WTC11 (cell line): ENCODE results near the gene ASTN2. TPM values are rescaled to one million over a fixed set of nuclear protein-coding genes. Genes with fewer than 3 reads are reported as not detected.

ENCODE experiments used
- ATAC-seq: fragments of 200-7000 bp; cut with Tn5 transposase; 2 replicates; pipeline ENCODE4 v1.10.0; 2021; ENCODE audit warnings: mild to moderate bottlenecking, moderate library complexity
- CTCF ChIA-PET: fragments of 300-600 bp; sonication (Branson Sonifier 250); formaldehyde crosslinking; loops from one replicate; lab custom pipeline; 2021; ENCODE audit warnings: antibody characterized with exemption; lab: Charles Lee
- POLR2A ChIA-PET: fragments of 350-600 bp; sonication (Branson Sonifier 250); formaldehyde crosslinking; loops from one replicate; lab custom pipeline; 2021; ENCODE audit warnings: antibody characterized with exemption; lab: Charles Lee
- DNase-seq: peaks from one replicate; pipeline ENCODE4 v3.0.0; 2021; ENCODE audit warnings: low spot score
- H3K27ac Mint-ChIP-seq: 2 replicates; pipeline ENCODE4 v1.8.0; 2021; ENCODE audit warnings: mixed read lengths
- H3K27me3 Mint-ChIP-seq: 2 replicates; pipeline ENCODE4 v1.8.0; 2021; ENCODE audit warnings: low read depth, mild to moderate bottlenecking, moderate library complexity, mixed read lengths
- H3K36me3 Mint-ChIP-seq: 2 replicates; pipeline ENCODE4 v1.8.0; 2021; ENCODE audit warnings: mixed read lengths
- H3K4me1 Mint-ChIP-seq: 2 replicates; pipeline ENCODE4 v1.8.0; 2022; ENCODE audit warnings: mixed read lengths
- H3K4me3 Mint-ChIP-seq: 2 replicates; pipeline ENCODE4 v1.8.0; 2021; ENCODE audit warnings: mild to moderate bottlenecking, moderate library complexity, mixed read lengths
- H3K9me3 Mint-ChIP-seq: 2 replicates; pipeline ENCODE4 v1.8.0; 2021; ENCODE audit warnings: mixed read lengths
- CDX4 ChIP-seq: fragments of 250-450 bp; sonication (Bioruptor Pico); IDR thresholded peaks from 2 replicates; pipeline ENCODE4 v1.9.0; 2021; ENCODE audit warnings: moderate library complexity, mild to moderate bottlenecking, inconsistent platforms, borderline replicate concordance
- CREM ChIP-seq: sonication (generic); formaldehyde crosslinking; IDR thresholded peaks from 2 replicates; pipeline ENCODE4 v1.8.1; 2022; ENCODE audit warnings: mild to moderate bottlenecking, missing genetic modification reagents, moderate library complexity
- CTCF ChIP-seq: fragments of 200-600 bp; IDR thresholded peaks from 2 replicates; pipeline ENCODE4 v1.8.0; 2022; ENCODE audit warnings: antibody characterized with exemption
- E2F1 ChIP-seq: sonication (generic); formaldehyde crosslinking; IDR thresholded peaks from 2 replicates; pipeline ENCODE4 v1.8.0; 2022; ENCODE audit warnings: mild to moderate bottlenecking, missing genetic modification reagents
- ELF4 ChIP-seq: sonication (generic); formaldehyde crosslinking; IDR thresholded peaks from 2 replicates; pipeline ENCODE4 v1.8.1; 2022; ENCODE audit warnings: low read depth, mild to moderate bottlenecking, moderate library complexity, missing genetic modification reagents
- EMX1 ChIP-seq: fragments of 250-450 bp; sonication (Bioruptor Pico); IDR thresholded peaks from 2 replicates; pipeline ENCODE4 v1.8.0; 2021; ENCODE audit warnings: mild to moderate bottlenecking
- ESRRA ChIP-seq: sonication (generic); formaldehyde crosslinking; IDR thresholded peaks from 2 replicates; pipeline ENCODE4 v1.8.1; 2022; ENCODE audit warnings: mild to moderate bottlenecking, missing genetic modification reagents, borderline replicate concordance
- HMGXB4 ChIP-seq: sonication (generic); formaldehyde crosslinking; IDR thresholded peaks from 2 replicates; pipeline ENCODE4 v1.8.1; 2023; ENCODE audit warnings: mild to moderate bottlenecking, moderate library complexity, missing genetic modification reagents
- JAZF1 ChIP-seq: fragments of 250-450 bp; sonication (Bioruptor Pico); IDR thresholded peaks from 2 replicates; pipeline ENCODE4 v1.9.0; 2021; ENCODE audit warnings: moderate library complexity, mild to moderate bottlenecking, inconsistent platforms
- MLX ChIP-seq: sonication (generic); formaldehyde crosslinking; IDR thresholded peaks from 2 replicates; pipeline ENCODE4 v1.8.1; 2023; ENCODE audit warnings: mild to moderate bottlenecking, missing genetic modification reagents, moderate library complexity
- NFE2L1 ChIP-seq: sonication (generic); formaldehyde crosslinking; IDR thresholded peaks from 2 replicates; pipeline ENCODE4 v1.8.1; 2023; ENCODE audit warnings: missing genetic modification reagents
- SMAD4 ChIP-seq: sonication (generic); formaldehyde crosslinking; IDR thresholded peaks from 2 replicates; pipeline ENCODE4 v1.8.0; 2022; ENCODE audit warnings: mild to moderate bottlenecking, missing genetic modification reagents
- SOX15 ChIP-seq: fragments of 250-450 bp; sonication (Bioruptor Pico); IDR thresholded peaks from 2 replicates; pipeline ENCODE4 v1.9.0; 2021; ENCODE audit warnings: mild to moderate bottlenecking
- SP1 ChIP-seq: sonication (generic); formaldehyde crosslinking; conservative IDR thresholded peaks from 2 replicates; pipeline ENCODE4 v1.8.1; 2022; ENCODE audit warnings: missing genetic modification reagents
- TP53 ChIP-seq: sonication (generic); formaldehyde crosslinking; IDR thresholded peaks from 2 replicates; pipeline ENCODE4 v1.8.1; 2023; ENCODE audit warnings: mild to moderate bottlenecking, missing genetic modification reagents
- USF1 ChIP-seq: sonication (generic); formaldehyde crosslinking; IDR thresholded peaks from 2 replicates; pipeline ENCODE4 v1.8.0; 2022; ENCODE audit warnings: mild to moderate bottlenecking, missing genetic modification reagents
- ZBTB43 ChIP-seq: sonication (generic); formaldehyde crosslinking; IDR thresholded peaks from 2 replicates; pipeline ENCODE4 v1.8.1; 2023; ENCODE audit warnings: mild to moderate bottlenecking, missing genetic modification reagents
- ZNF396 ChIP-seq: fragments of 250-450 bp; sonication (Bioruptor Pico); IDR thresholded peaks from 2 replicates; pipeline ENCODE4 v1.8.0; 2021; ENCODE audit warnings: mild to moderate bottlenecking, moderate library complexity, borderline replicate concordance
- total RNA-seq: library from RNA; stranded (reverse); gene quantifications from 3 replicates; pipeline ENCODE4 v1.2.3, GENCODE V29; 2021
- TF ChIP-seq, protein P1 (sequence below): fragments of 250-450 bp; sonication (Bioruptor Pico); IDR thresholded peaks from 2 replicates; pipeline ENCODE4 v1.9.0; 2021; ENCODE audit warnings: mild to moderate bottlenecking, borderline replicate concordance
- TF ChIP-seq, protein P2 (sequence below): sonication (generic); formaldehyde crosslinking; IDR thresholded peaks from 2 replicates; pipeline ENCODE4 v1.8.0; 2023; ENCODE audit warnings: missing genetic modification reagents

The ASTN2 gene
- total RNA-seq, 1 experiment from 2014 or later, result 16.2 TPM

DNA sequence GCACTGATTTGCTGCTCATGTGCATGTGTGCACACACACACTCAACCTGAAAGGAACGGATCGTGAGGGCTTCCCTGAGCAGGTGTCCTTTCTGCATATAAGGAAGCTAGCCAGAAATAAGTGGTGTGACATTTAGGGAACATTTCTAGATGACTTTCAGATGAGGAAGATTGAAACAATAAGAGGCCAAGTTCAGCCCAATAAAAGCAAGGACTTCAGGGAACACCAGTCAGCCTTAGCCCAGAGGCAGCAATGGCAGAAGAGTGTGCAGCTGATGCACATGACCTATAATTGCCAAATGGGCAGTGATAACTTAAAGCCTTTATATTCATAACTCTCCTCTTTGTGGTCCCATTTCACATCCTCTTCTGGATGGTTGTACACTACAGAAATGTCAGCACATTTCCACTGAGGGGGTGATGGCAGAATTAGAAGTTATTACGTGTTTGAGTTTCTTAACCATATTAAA lies 472.2 kb downstream of the ASTN2 start:
- H3K9me3 Mint-ChIP-seq, result no peaks in the 10 kb centered on the region
- ChIA-PET POLR2A (no interaction called here), CTCF (no interaction called here)
- DNase-seq (no peak), ATAC-seq (no peak)
- no peaks in the 10 kb centered on the region for H3K27me3 Mint-ChIP-seq
- H3K4me1 Mint-ChIP-seq, result peaks cover 31% of the 10 kb centered on the region
- H3K4me3 Mint-ChIP-seq, result no peak overlapping the region
- no peak overlapping the region for H3K27ac Mint-ChIP-seq
- no peaks in the 10 kb centered on the region for H3K36me3 Mint-ChIP-seq
- TF ChIP-seq USF1 (CRISPR knock-in tag) (no peak), TP53 (no peak), EMX1 (CRISPR knock-in tag) (no peak), CTCF (no peak)

DNA sequence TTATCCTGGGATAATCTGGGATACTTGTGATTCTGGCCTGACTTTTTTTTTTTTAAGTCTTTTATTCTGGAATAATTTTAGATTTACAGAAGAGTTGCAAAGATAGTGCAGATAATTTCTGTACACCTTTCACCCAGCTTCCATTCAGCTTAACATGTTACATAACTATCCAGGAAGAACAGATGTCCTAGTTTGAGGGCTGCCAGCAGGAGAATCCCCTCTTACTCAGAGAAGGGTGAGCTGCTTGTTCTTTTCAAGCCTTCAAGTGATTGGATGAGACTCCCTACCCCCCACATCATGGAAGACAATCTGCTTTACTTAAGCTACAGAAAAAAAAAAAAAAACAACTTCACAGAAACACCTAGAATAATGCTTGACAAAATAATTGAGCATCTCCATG lies 473.6 kb downstream of the ASTN2 start:
- CTCF ChIA-PET, result interaction anchor here (0.6 kb wide), 2 partner anchors 81 to 606 kb away, joined by 3 to 4 read pairs; no protein-coding TSS in a partner anchor
- Mint-ChIP-seq H3K36me3 (no peaks in the 10 kb centered on the region), H3K4me3 (no peak overlapping the region), H3K27ac (no peak overlapping the region), H3K4me1 (peaks cover 17% of the 10 kb centered on the region), H3K27me3 (no peaks in the 10 kb centered on the region), H3K9me3 (peaks cover 2% of the 10 kb centered on the region)
- DNase-seq (no peak), ATAC-seq (no peak)
- POLR2A ChIA-PET, result no interaction called here
- no peak for TF ChIP-seq ZNF396
- TF ChIP-seq NFE2L1, result no peak
- TF ChIP-seq, protein P1, sequence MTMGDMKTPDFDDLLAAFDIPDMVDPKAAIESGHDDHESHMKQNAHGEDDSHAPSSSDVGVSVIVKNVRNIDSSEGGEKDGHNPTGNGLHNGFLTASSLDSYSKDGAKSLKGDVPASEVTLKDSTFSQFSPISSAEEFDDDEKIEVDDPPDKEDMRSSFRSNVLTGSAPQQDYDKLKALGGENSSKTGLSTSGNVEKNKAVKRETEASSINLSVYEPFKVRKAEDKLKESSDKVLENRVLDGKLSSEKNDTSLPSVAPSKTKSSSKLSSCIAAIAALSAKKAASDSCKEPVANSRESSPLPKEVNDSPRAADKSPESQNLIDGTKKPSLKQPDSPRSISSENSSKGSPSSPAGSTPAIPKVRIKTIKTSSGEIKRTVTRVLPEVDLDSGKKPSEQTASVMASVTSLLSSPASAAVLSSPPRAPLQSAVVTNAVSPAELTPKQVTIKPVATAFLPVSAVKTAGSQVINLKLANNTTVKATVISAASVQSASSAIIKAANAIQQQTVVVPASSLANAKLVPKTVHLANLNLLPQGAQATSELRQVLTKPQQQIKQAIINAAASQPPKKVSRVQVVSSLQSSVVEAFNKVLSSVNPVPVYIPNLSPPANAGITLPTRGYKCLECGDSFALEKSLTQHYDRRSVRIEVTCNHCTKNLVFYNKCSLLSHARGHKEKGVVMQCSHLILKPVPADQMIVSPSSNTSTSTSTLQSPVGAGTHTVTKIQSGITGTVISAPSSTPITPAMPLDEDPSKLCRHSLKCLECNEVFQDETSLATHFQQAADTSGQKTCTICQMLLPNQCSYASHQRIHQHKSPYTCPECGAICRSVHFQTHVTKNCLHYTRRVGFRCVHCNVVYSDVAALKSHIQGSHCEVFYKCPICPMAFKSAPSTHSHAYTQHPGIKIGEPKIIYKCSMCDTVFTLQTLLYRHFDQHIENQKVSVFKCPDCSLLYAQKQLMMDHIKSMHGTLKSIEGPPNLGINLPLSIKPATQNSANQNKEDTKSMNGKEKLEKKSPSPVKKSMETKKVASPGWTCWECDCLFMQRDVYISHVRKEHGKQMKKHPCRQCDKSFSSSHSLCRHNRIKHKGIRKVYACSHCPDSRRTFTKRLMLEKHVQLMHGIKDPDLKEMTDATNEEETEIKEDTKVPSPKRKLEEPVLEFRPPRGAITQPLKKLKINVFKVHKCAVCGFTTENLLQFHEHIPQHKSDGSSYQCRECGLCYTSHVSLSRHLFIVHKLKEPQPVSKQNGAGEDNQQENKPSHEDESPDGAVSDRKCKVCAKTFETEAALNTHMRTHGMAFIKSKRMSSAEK (CRISPR knock-in tag), result no peak
- TF ChIP-seq CDX4 (CRISPR knock-in tag), result no peak
- TF ChIP-seq ESRRA (CRISPR knock-in tag), result no peak
- TF ChIP-seq SOX15 (CRISPR knock-in tag), result no peak
- TF ChIP-seq HMGXB4 (CRISPR knock-in tag), result no peak
- TF ChIP-seq SP1 (CRISPR knock-in tag), result no peak
- no peak for TF ChIP-seq ELF4 (CRISPR knock-in tag)
- TF ChIP-seq MLX (CRISPR knock-in tag), result no peak
- no peak for TF ChIP-seq EMX1 (CRISPR knock-in tag)
- no peak for TF ChIP-seq JAZF1 (CRISPR knock-in tag)
- TF ChIP-seq ZBTB43, result no peak
- TF ChIP-seq SMAD4 (CRISPR knock-in tag), result no peak
- TF ChIP-seq, protein P2, sequence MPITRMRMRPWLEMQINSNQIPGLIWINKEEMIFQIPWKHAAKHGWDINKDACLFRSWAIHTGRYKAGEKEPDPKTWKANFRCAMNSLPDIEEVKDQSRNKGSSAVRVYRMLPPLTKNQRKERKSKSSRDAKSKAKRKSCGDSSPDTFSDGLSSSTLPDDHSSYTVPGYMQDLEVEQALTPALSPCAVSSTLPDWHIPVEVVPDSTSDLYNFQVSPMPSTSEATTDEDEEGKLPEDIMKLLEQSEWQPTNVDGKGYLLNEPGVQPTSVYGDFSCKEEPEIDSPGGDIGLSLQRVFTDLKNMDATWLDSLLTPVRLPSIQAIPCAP, result no peak
- no peak for TF ChIP-seq E2F1
- no peak for TF ChIP-seq CREM (CRISPR knock-in tag)
